ENCODE data around the gene OPALIN.

GRCh38 chr10:96390460-96390864 is 31.7 kb upstream of the OPALIN start:
- TF ChIP-seq, protein P1, sequence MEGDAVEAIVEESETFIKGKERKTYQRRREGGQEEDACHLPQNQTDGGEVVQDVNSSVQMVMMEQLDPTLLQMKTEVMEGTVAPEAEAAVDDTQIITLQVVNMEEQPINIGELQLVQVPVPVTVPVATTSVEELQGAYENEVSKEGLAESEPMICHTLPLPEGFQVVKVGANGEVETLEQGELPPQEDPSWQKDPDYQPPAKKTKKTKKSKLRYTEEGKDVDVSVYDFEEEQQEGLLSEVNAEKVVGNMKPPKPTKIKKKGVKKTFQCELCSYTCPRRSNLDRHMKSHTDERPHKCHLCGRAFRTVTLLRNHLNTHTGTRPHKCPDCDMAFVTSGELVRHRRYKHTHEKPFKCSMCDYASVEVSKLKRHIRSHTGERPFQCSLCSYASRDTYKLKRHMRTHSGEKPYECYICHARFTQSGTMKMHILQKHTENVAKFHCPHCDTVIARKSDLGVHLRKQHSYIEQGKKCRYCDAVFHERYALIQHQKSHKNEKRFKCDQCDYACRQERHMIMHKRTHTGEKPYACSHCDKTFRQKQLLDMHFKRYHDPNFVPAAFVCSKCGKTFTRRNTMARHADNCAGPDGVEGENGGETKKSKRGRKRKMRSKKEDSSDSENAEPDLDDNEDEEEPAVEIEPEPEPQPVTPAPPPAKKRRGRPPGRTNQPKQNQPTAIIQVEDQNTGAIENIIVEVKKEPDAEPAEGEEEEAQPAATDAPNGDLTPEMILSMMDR (IDR thresholded peaks at IDR 0.05): no peak
- TF ChIP-seq POLR2A (IDR thresholded peaks at IDR 0.05): no peak

Measured in heart left ventricle (tissue), 13 donors.